ENCODE data around the gene CFAP161.

The CFAP161 gene

GRCh38 chr15:81185631-81186295 is 51.7 kb downstream of the CFAP161 start:
- no peak for DNase-seq

- no peak for DNase-seq
Observed at GRCh38 chr15:81188354-81188753, 54.3 kb downstream of the CFAP161 start.

- no peak for DNase-seq
Observed at GRCh38 chr15:81189583-81190283, 55.7 kb downstream of the CFAP161 start.

- no peak for DNase-seq
Observed at GRCh38 chr15:81190922-81191507, 56.9 kb downstream of the CFAP161 start.

GRCh38 chr15:81191701-81192100 is 57.6 kb downstream of the CFAP161 start:
- no peak for DNase-seq

- no peak for DNase-seq
Observed at GRCh38 chr15:81194723-81195122, 60.7 kb downstream of the CFAP161 start.

GRCh38 chr15:81195339-81195864 is 61.3 kb downstream of the CFAP161 start:
- DNase-seq, result no peak

GRCh38 chr15:81196576-81197254 is 62.6 kb downstream of the CFAP161 start, which contains the start of gene IL16:
TSS of gene IL16 (plus strand) at chr15:81196879. CDS start at chr15:81225400, 28,521 bp downstream.
- DNase-seq, result no peak

- DNase-seq, result no peak
Observed at GRCh38 chr15:81197255-81197630, 63.2 kb downstream of the CFAP161 start.

- DNase-seq, result no peak
Observed at GRCh38 chr15:81197688-81198281, 63.7 kb downstream of the CFAP161 start.
